Fibroblast of lung (primary cell): ENCODE data around the gene IZUMO1. TPM values are rescaled to one million over a fixed set of nuclear protein-coding genes. Genes with fewer than 3 reads are reported as not detected.

ENCODE experiments used
- DNase-seq, 2 donors: peaks; one replicate each; pipeline versions ENCODE4 v3.0.0 to v3.0.0-alpha.2; 2010; ENCODE audit warnings: low read depth in 2 of 2
- H2AFZ ChIP-seq: 2 replicates; pipeline ENCODE4 v1.5.1; 2012; ENCODE audit warnings: low read length, control low read depth, inconsistent platforms
- H3K27ac ChIP-seq: 2 replicates; pipeline ENCODE4 v1.5.1; 2011; ENCODE audit warnings: low read length, control low read depth; ENCODE audit not compliant: insufficient read depth
- H3K27me3 ChIP-seq: 2 replicates; pipeline ENCODE4 v1.5.1; 2011; ENCODE audit warnings: mild to moderate bottlenecking, low read length; ENCODE audit not compliant: control insufficient read depth, insufficient read depth
- H3K36me3 ChIP-seq: 2 replicates; pipeline ENCODE4 v1.5.1; 2011; ENCODE audit warnings: low read length; ENCODE audit not compliant: control insufficient read depth, insufficient read depth
- H3K4me1 ChIP-seq: 2 replicates; pipeline ENCODE4 v1.5.1; 2011; ENCODE audit warnings: low read length; ENCODE audit not compliant: control insufficient read depth, insufficient read depth; ENCODE audit errors: extremely low read depth
- H3K4me2 ChIP-seq: 2 replicates; pipeline ENCODE4 v1.5.1; 2011; ENCODE audit warnings: low read length, control low read depth; ENCODE audit not compliant: insufficient read depth; ENCODE audit errors: extremely low read depth
- H3K4me3 ChIP-seq, 4 experiments: fragments of 200-600 bp in 1 of 4; sonication (generic) in 1 of 4; replicated peaks in 1 of 4; 2 replicates each; pipeline ENCODE4 v1.5.1; 2011 to 2016; ENCODE audit warnings: low read length in 4 of 4, low read depth in 3 of 4, mild to moderate bottlenecking in 3 of 4, control low read depth in 2 of 4, inconsistent platforms in 1 of 4, mixed read lengths in 1 of 4; ENCODE audit not compliant: insufficient read depth in 1 of 4; ENCODE audit errors: control extremely low read depth in 1 of 4
- H3K79me2 ChIP-seq: 2 replicates; pipeline ENCODE4 v1.5.1; 2012; ENCODE audit warnings: mild to moderate bottlenecking, low read length, inconsistent platforms; ENCODE audit not compliant: control insufficient read depth, insufficient read depth
- H3K9ac ChIP-seq: 2 replicates; pipeline ENCODE4 v1.5.1; 2011; ENCODE audit warnings: mild to moderate bottlenecking, low read length, control low read depth; ENCODE audit not compliant: insufficient read depth
- H3K9me3 ChIP-seq: 2 replicates; pipeline ENCODE4 v1.5.1; 2012; ENCODE audit warnings: low read depth, low read length; ENCODE audit not compliant: control insufficient read depth, insufficient read depth
- H4K20me1 ChIP-seq: 2 replicates; pipeline ENCODE4 v1.5.1; 2011; ENCODE audit warnings: low read length; ENCODE audit not compliant: control insufficient read depth, insufficient read depth; ENCODE audit errors: extremely low read depth
- EZH2 ChIP-seq: IDR thresholded peaks from 2 replicates; pipeline ENCODE4 v1.5.1; 2012; ENCODE audit warnings: low read length, control low read depth, mild to moderate bottlenecking; ENCODE audit errors: missing control alignments
- polyA plus RNA-seq, 2 donors: library from polyadenylated mRNA; depleted of rRNA in 1 of 2; stranded (reverse) in 1 of 2; unstranded in 1 of 2; fragments of >200 nt; gene quantifications; 2 replicates each; pipeline ENCODE4 v1.2.1, GENCODE V29; 2011 to 2012; ENCODE audit warnings: missing spikeins in 1 of 2
- total RNA-seq: library from RNA; depleted of rRNA; stranded (reverse); fragments of >200 nt; gene quantifications from 2 replicates; pipeline ENCODE4 v1.2.1, GENCODE V29; 2014
- TF ChIP-seq, protein P1 (sequence below), 2 donors: IDR thresholded peaks in 1 of 2; conservative IDR thresholded peaks in 1 of 2; 1 replicate in 1 of 2; 2 replicates in 1 of 2; pipeline ENCODE4 v1.5.1; 2011 to 2012; ENCODE audit warnings: low read length in 2 of 2, control low read depth in 1 of 2, inconsistent platforms in 1 of 2, low read depth in 1 of 2, mild to moderate bottlenecking in 1 of 2

Gene IZUMO1
- total and polyA plus RNA-seq, 2 donors (not counting 1 experiment from before 2014, with no cell fraction given) = not detected

DNA sequence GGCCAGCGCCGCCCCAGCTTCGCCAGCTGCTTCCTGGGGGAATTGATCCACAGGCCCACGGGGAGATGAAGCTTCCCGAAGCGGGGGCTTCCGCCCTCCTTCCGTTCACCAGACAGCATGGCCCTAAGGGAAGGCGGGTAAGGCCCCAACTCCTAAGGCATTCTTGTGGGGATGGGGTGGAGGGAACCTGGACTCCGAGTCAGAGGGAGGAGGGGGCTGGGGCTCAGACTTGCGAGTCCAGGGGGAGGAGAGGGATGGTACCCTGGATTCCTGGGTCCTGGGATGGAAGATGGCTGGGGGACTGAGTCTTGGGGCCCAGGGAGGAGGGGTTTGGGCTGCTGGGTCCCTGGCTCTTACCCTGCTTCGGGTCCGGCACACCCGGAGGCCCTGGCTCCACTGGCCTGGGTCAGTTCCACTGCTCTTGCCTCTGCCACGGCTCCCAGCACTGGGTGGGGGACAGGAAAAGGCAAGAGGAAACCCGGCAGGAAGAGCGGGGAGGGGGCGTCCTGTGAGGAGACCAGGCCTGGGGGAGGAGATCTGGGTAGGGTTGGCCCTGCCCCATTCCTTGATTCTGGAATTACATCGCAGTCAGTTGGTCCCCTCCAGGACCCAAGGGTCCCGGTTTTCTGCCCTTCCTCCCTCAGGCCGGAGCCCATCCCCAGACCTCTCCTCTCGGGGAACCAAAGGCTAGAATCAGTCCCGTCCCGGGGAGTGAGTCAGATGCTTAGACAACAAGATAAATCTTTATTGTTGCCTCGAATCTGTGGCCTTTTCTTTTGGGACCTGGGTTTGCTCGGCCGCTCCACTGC, 6.3 kb downstream of the IZUMO1 start, which contains the start of gene RASIP1:
Gene RASIP1 (minus strand): TSS at position 447 of the 809 bp plus-strand sequence. CDS start 328 bp downstream, at position 119.
- Histone ChIP-seq H3K4me3 (no peak within 1 kb of the TSS), H3K9ac (no peak within 1 kb of the TSS)

DNA sequence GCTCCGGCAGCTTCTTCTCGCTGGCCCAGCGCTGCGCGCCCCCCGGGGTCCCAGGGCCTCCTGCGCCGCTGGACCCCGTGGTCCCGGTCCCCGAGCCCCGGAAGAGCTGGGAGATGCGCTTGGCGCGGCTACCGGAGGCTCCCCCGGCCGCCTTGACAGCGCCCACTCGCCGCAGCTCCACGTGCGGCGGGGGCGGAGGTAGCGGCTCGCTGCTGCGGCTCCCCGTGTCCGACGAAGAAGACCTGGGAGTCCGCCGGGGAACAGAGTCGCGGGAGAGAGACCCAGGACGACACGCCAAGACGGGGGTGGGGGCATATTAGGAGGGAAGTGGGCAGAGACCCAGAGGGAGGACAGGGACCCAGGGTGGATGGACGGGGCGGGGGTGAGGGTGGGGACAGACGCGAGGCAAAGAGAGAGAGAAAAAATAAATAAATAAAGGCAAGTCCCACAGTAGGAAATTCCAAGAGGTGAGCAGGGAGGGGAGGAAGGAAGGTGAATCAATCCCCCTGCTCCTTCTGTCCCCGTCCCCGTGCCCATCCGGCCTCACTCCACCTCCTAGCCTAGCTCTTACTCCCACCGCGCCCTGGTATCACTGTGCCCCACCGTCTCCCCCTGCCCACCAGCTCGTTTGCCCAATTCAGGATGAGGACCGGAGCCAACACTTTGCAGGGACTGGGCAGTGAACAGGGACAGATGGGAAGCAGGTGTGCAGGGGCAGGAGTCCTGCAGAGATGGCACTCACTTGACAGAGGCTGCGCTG, 7.1 kb downstream of the IZUMO1 start:
- TF ChIP-seq, protein P1, sequence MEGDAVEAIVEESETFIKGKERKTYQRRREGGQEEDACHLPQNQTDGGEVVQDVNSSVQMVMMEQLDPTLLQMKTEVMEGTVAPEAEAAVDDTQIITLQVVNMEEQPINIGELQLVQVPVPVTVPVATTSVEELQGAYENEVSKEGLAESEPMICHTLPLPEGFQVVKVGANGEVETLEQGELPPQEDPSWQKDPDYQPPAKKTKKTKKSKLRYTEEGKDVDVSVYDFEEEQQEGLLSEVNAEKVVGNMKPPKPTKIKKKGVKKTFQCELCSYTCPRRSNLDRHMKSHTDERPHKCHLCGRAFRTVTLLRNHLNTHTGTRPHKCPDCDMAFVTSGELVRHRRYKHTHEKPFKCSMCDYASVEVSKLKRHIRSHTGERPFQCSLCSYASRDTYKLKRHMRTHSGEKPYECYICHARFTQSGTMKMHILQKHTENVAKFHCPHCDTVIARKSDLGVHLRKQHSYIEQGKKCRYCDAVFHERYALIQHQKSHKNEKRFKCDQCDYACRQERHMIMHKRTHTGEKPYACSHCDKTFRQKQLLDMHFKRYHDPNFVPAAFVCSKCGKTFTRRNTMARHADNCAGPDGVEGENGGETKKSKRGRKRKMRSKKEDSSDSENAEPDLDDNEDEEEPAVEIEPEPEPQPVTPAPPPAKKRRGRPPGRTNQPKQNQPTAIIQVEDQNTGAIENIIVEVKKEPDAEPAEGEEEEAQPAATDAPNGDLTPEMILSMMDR (conservative IDR thresholded peaks at IDR 0.05 in 1 of 2, IDR thresholded peaks at IDR 0.05 in 1 of 2; ENCODE audit: low read depth in 1 of 2, low read length in 2 of 2) = no peak
- no peak for TF ChIP-seq EZH2
- H3K79me2 ChIP-seq = no peaks in the 10 kb centered on the region
- no peaks in the 10 kb centered on the region for H4K20me1 ChIP-seq
- no peak for DNase-seq
- H3K4me2 ChIP-seq = peak overlapping the region; percentile 54
- H3K4me3 ChIP-seq = peak overlapping the region in 1 of 4 experiments; percentile 43
- peaks cover 5% of the 10 kb centered on the region for H3K27me3 ChIP-seq
- H3K4me1 ChIP-seq = no peaks in the 10 kb centered on the region
- H3K9me3 ChIP-seq = no peaks in the 10 kb centered on the region
- no peak overlapping the region for H3K9ac ChIP-seq
- no peak overlapping the region for H2AFZ ChIP-seq
- H3K36me3 ChIP-seq = no peaks in the 10 kb centered on the region
- H3K27ac ChIP-seq = no peak overlapping the region

More for the DNA sequence above, 6.3 kb downstream of the IZUMO1 start, which contains the start of gene RASIP1:
- Histone ChIP-seq H3K27ac (no peak within 1 kb of the TSS), H3K36me3 (no peaks in the 10 kb centered on the region), H3K4me1 (no peaks in the 10 kb centered on the region), H3K4me2 (peak within 1 kb of the TSS; percentile 54), H4K20me1 (no peaks in the 10 kb centered on the region), H3K27me3 (peaks cover 5% of the 10 kb centered on the region), H2AFZ (no peak within 1 kb of the TSS), H3K9me3 (no peaks in the 10 kb centered on the region), H3K79me2 (no peaks in the 10 kb centered on the region)
- TF ChIP-seq, protein P1 (conservative IDR thresholded peaks at IDR 0.05 in 1 of 2, IDR thresholded peaks at IDR 0.05 in 1 of 2; ENCODE audit: low read depth in 1 of 2, low read length in 2 of 2) = no peak
- TF ChIP-seq EZH2 = no peak
- DNase-seq = no peak
